ENCODE data around the gene ABI1. TPM values are rescaled to one million over a fixed set of nuclear protein-coding genes. Genes with fewer than 3 reads are reported as not detected.

The ABI1 gene
- total and polyA plus RNA-seq, 9 of the 15 experiments (the other 6 are each of a cell fraction or from before 2014, with no cell fraction given) = 22.1 to 52.3 (median 39.0) TPM

DNA sequence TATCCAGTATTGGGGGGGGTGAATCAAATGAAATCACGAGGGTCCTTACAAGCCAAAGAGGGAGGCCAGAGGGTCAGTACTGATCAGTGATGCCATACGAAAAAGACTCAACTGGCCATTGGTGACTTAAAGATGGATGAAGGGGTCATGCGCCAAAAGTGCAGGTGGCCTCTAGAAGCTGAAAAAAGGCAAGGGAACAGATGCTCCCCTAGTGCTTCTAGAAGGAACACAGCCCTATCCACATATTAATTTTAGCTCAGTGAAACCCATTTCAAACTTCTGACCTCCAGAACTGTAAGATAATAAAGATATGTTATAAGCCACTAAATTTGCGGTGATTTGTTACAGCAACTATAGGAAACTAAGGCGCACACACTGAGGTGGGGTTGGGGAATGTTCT is 62.5 kb downstream of the ABI1 start (continued):
- TF ChIP-seq, protein P1, sequence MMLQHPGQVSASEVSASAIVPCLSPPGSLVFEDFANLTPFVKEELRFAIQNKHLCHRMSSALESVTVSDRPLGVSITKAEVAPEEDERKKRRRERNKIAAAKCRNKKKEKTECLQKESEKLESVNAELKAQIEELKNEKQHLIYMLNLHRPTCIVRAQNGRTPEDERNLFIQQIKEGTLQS (IDR thresholded peaks at IDR 0.05) = no peak
- TF ChIP-seq, protein P1 (CRISPR knock-in tag; conservative IDR thresholded peaks at IDR 0.05) = no peak
- TF ChIP-seq FOXA3 (CRISPR knock-in tag; conservative IDR thresholded peaks at IDR 0.05 in 1 of 2, IDR thresholded peaks at IDR 0.05 in 1 of 2) (no peak), ZSCAN29 (IDR thresholded peaks at IDR 0.05) (no peak), MCM5 (IDR thresholded peaks at IDR 0.05; ENCODE audit: low read depth) (no peak), TARDBP (IDR thresholded peaks at IDR 0.05) (no peak)

DNA sequence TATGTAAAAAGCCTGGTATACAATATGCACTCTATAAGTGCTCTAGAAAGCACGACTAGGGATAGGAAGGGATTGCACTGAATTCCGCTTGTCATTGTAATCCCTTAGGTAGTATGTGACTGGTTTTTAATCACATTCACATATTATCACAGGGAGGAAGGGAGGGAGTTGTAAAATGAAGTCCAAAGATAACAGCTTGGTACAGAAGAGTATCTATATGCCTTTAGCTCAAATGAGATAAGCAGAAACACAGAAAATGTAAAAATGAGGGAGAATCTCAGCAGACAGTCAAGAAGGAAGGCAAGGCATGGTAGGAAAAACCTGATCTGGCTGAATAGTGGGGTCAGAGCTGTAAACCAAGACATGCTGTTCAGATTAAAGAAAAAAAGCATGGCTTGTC is 63.4 kb downstream of the ABI1 start:
- H3K27ac ChIP-seq (ENCODE audit: extremely low read depth, low read depth, low read length) = no peak overlapping the region
- in situ Hi-C loops (cut with MboI) = no loop called here
- intact Hi-C loops (cut with micrococcal nuclease) = no loop called here
- TF ChIP-seq OTX1 (CRISPR knock-in tag; IDR thresholded peaks at IDR 0.05) (no peak), ZNF431 (CRISPR knock-in tag; IDR thresholded peaks at IDR 0.05) (no peak), TEAD4 (IDR thresholded peaks at IDR 0.05; ENCODE audit: low read length) (peak; percentile 51; the same call in 1 of the 2 replicates), TEAD4 (CRISPR knock-in tag; IDR thresholded peaks at IDR 0.05; ENCODE audit: borderline replicate concordance) (no peak), NCOR1 (IDR thresholded peaks at IDR 0.05) (peak; percentile 65), ZNF224 (CRISPR knock-in tag; IDR thresholded peaks at IDR 0.05) (no peak), NFIC (IDR thresholded peaks at IDR 0.05) (0 out of 2 replicates have a peak, but pooled peaks have one; percentile 25), GTF2A2 (tag; IDR thresholded peaks at IDR 0.05) (no peak), ARID3A (IDR thresholded peaks at IDR 0.05; ENCODE audit: borderline replicate concordance, low read depth, low read length) (0 out of 2 replicates have a peak, but pooled peaks have one; percentile 19), HBP1 (CRISPR knock-in tag; IDR thresholded peaks at IDR 0.05) (no peak), BRCA1 (IDR thresholded peaks at IDR 0.05) (no peak), BRCA1 (CRISPR knock-in tag; IDR thresholded peaks at IDR 0.05) (no peak)

More for the DNA sequence above, 63.4 kb downstream of the ABI1 start:
- WGBS (ENCODE audit: insufficient coverage, low coverage, missing lambda C conversion rate) = 13% methylated on average over 2 of the region's 2 CpGs
- FAIRE-seq (no peak), ATAC-seq (peak; percentile 38; the same call in 1 of the 3 replicates), DNase-seq (ENCODE audit: extremely low read depth in 1 of 4, low spot score in 3 of 4) (peak in 1 of 4 experiments; percentile 21)
- no peaks in the 10 kb centered on the region for H3K9me1 ChIP-seq (ENCODE audit: control insufficient read depth, insufficient read depth, low read length)
- no peaks in the 10 kb centered on the region for H3K36me3 ChIP-seq (ENCODE audit: control insufficient read depth, insufficient read depth, low read length)
- H3K27me3 ChIP-seq (ENCODE audit: control insufficient read depth in 2 of 2, insufficient read depth in 2 of 2, low read length in 2 of 2) = no peaks in the 10 kb centered on the region
- H3K4me3 ChIP-seq = no peak overlapping the region
- no TSS peak for BruUV-seq (replicated peaks)
- POLR2A ChIA-PET = interaction anchor here (0.6 to 1.5 kb wide), 5 partner anchors 12 to 60 kb away, joined by 3 to 4 read pairs (median 3); no protein-coding TSS in a partner anchor
- CTCF ChIA-PET (ENCODE audit: low intra/inter-chr PET ratio) = interaction anchor here (0.6 kb wide), 1 partner anchor 153 kb away, joined by 3 read pairs; no protein-coding TSS in a partner anchor
- peaks cover 61% of the 10 kb centered on the region for H3K79me2 ChIP-seq (ENCODE audit: control insufficient read depth, insufficient read depth, low read length)
- H3K9ac ChIP-seq (ENCODE audit: insufficient read depth in 1 of 2, low read depth in 2 of 2, low read length in 2 of 2) = no peak overlapping the region
- no peak overlapping the region for H3K4me2 ChIP-seq (ENCODE audit: insufficient read depth, low read length)
- H3K9me3 ChIP-seq (replicated peaks; ENCODE audit: control insufficient read depth, insufficient read depth, low read depth, low read length) = no peaks in the 10 kb centered on the region; the same call in 1 of the 2 replicates
- peaks cover 8% of the 10 kb centered on the region; the same call in 1 of the 2 replicates for H4K20me1 ChIP-seq (replicated peaks; ENCODE audit: control insufficient read depth, insufficient read depth, low read length)
- H2AFZ ChIP-seq (ENCODE audit: low read depth, low read length) = no peak overlapping the region
- no peaks in the 10 kb centered on the region; a peak in 2 of 5 replicates for H3K4me1 ChIP-seq (replicated peaks in 1 of 2; ENCODE audit: control insufficient read depth in 2 of 2, insufficient read depth in 2 of 2, low read length in 2 of 2)
